Psoas muscle (tissue), 8 donors: ENCODE data around the gene SPATA24. TPM values are rescaled to one million over a fixed set of nuclear protein-coding genes. Genes with fewer than 3 reads are reported as not detected.

Source experiments
- ATAC-seq, 4 donors: fragments of 200-7000 bp; cut with Tn5 transposase; one replicate each; pipeline ENCODE4 v1.9.1; 2020; ENCODE audit warnings: moderate library complexity in 3 of 4, mild to moderate bottlenecking in 2 of 4
- DNase-seq, 2 donors: peaks; one replicate each; pipeline ENCODE4 v3.0.0-alpha.2; 2020
- H3K27ac ChIP-seq: fragments of 200-600 bp; one replicate; pipeline ENCODE4 v1.8.0; 2022
- H3K27me3 ChIP-seq, 3 donors: fragments of 200-600 bp in 1 of 3; one replicate each; pipeline versions ENCODE4 v1.6.1 to v1.8.0; 2013 to 2022; ENCODE audit warnings: low read length in 2 of 3, mild to moderate bottlenecking in 2 of 3, moderate library complexity in 1 of 3; ENCODE audit not compliant: insufficient read depth in 3 of 3
- H3K36me3 ChIP-seq, 2 donors: fragments of 200-600 bp in 1 of 2; one replicate each; pipeline versions ENCODE4 v1.6.1 to v1.8.0; 2013 to 2022; ENCODE audit warnings: low read depth in 1 of 2, mild to moderate bottlenecking in 1 of 2, moderate library complexity in 1 of 2; ENCODE audit not compliant: insufficient read depth in 1 of 2
- H3K4me1 ChIP-seq: fragments of 200-600 bp; one replicate; pipeline ENCODE4 v1.8.0; 2022
- H3K4me3 ChIP-seq: fragments of 200-600 bp; one replicate; pipeline ENCODE4 v1.8.0; 2022; ENCODE audit warnings: mild to moderate bottlenecking
- H3K9me3 ChIP-seq: fragments of 200-600 bp; one replicate; pipeline ENCODE4 v1.8.0; 2022
- CTCF ChIP-seq: fragments of 200-600 bp; IDR thresholded peaks from one replicate; pipeline ENCODE4 v1.8.0; 2022; ENCODE audit warnings: antibody characterized with exemption
- WGBS, 3 donors: extraction: QIAGEN DNeasy Blood & Tissue Kit; methylation state at CpG; one replicate each; pipeline versions ENCODE4 v1.1.6 to v1.1.7; 2013; 5-methylcytosine and 5-hydroxymethylcytosine counted together
- intact Hi-C, 2 donors: fragments of 100-400 bp; cut with DNase I; formaldehyde crosslinking; loops; one replicate each; pipeline versions ENCODE4 v1.11.0 to v1.14.2; 2022
- polyA plus RNA-seq, 3 donors: library from polyadenylated mRNA; stranded (reverse); fragments of 200-250 nt; gene quantifications; one replicate each; pipeline ENCODE4 v1.2.3, GENCODE V29; 2013
- total RNA-seq, 4 donors: library from RNA; stranded (reverse); fragmentation: NEBNext Ultra II Directional in 2 of 4; extraction: Animal tissue kit (Norgen Biotek cat#: 25700) in 2 of 4; gene quantifications; one replicate each; pipeline versions ENCODE4 v1.2.1 to v1.2.4, GENCODE V29; 2021 to 2023
- donor health status: healthy with polysubstance abuse.
- donor health status: DM: no; HTN: no; CAD: no; lungs with moderate emphysema.
- donor health status: Bipolar disorder and iron deficiency.
- donor health status: healthy.
- donor health status: DM: yes; HTN: yes; CAD: no.
- donor health status: DM: no; HTN: no; CAD: no.
- donor health status: DM: no; HTN: no; CAD: no.
- donor health status: DM: yes; HTN: yes; CAD: no.

The SPATA24 gene
- total and polyA plus RNA-seq, 7 donors: 6.7 to 18.8 (median 11.5) TPM

GRCh38 chr5:139383275-139383992 lies 20.5 kb downstream of the SPATA24 start, which contains the start of gene SLC23A1:
SLC23A1 (minus strand) TSS chr5:139383297; CDS start chr5:139383253, 44 bp downstream.
- DNase-seq (no peak), ATAC-seq (no peak)
- TF ChIP-seq CTCF: no peak
- WGBS, 3 donors: 67 to 73% (median 72%) methylated on average over 10 of the region's 10 CpGs
- Histone ChIP-seq H3K27ac (no peak within 1 kb of the TSS), H3K9me3 (no peaks in the 10 kb centered on the region), H3K4me1 (peaks cover 8% of the 10 kb centered on the region), H3K27me3 (no peaks in the 10 kb centered on the region), H3K4me3 (no peak within 1 kb of the TSS), H3K36me3 (no peaks in the 10 kb centered on the region)
- intact Hi-C loops: no loop called here

- intact Hi-C loops: no loop called here
- Histone ChIP-seq H3K9me3 (no peaks in the 10 kb centered on the region), H3K4me3 (no peak overlapping the region), H3K27me3 (no peaks in the 10 kb centered on the region), H3K27ac (no peak overlapping the region), H3K36me3 (no peaks in the 10 kb centered on the region), H3K4me1 (peaks cover 2% of the 10 kb centered on the region)
- no peak for TF ChIP-seq CTCF
- DNase-seq: peak in 1 of 2 donors; percentile 25
- 55 to 63% (median 59%) methylated on average over 3 of the region's 3 CpGs for WGBS, 3 donors
- ATAC-seq: no peak
Observed at GRCh38 chr5:139382807-139383206, 21.1 kb downstream of the SPATA24 start.

GRCh38 chr5:139381837-139382761 lies 21.8 kb downstream of the SPATA24 start:
- no peak for TF ChIP-seq CTCF
- Histone ChIP-seq H3K27ac (no peak overlapping the region), H3K4me3 (no peak overlapping the region), H3K27me3 (no peaks in the 10 kb centered on the region), H3K4me1 (peaks cover 8% of the 10 kb centered on the region), H3K36me3 (no peaks in the 10 kb centered on the region), H3K9me3 (no peaks in the 10 kb centered on the region)
- no peak for DNase-seq
- WGBS, 3 donors: 89% methylated on average over 28 of the region's 28 CpGs
- ATAC-seq: no peak
- intact Hi-C loops: no loop called here

GRCh38 chr5:139379626-139380449 lies 24.1 kb downstream of the SPATA24 start:
- Histone ChIP-seq H3K9me3 (no peaks in the 10 kb centered on the region), H3K27me3 (no peaks in the 10 kb centered on the region), H3K27ac (no peak overlapping the region), H3K4me1 (peaks cover 10% of the 10 kb centered on the region), H3K4me3 (no peak overlapping the region), H3K36me3 (no peaks in the 10 kb centered on the region)
- intact Hi-C loops: no loop called here
- 82 to 84% (median 84%) methylated on average over 15 of the region's 15 CpGs for WGBS, 3 donors
- DNase-seq (no peak), ATAC-seq (no peak)
- no peak for TF ChIP-seq CTCF
